ENCODE results near the gene USE1.

DNA sequence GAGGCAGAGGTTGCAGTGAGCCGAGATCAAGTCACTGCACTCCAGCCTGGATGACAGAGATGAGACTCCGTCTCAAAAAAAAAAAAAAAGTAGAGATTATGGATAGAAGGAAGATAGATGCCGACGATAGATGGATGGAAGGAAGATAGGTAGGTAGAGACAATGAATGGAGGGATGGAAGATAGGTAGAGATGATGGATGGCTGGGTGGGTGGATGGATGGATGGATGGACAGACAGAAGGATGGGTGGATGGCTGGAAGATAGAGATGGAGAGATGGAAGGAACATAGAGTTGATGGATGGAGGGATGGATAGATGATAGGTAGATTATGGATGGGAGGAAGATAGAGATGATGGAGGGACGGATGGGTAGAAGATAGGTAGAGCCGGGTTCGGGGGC lies 18.5 kb upstream of the USE1 start:
- no peak for TF ChIP-seq POLR2A (IDR thresholded peaks at IDR 0.05)
- TF ChIP-seq, protein P1, sequence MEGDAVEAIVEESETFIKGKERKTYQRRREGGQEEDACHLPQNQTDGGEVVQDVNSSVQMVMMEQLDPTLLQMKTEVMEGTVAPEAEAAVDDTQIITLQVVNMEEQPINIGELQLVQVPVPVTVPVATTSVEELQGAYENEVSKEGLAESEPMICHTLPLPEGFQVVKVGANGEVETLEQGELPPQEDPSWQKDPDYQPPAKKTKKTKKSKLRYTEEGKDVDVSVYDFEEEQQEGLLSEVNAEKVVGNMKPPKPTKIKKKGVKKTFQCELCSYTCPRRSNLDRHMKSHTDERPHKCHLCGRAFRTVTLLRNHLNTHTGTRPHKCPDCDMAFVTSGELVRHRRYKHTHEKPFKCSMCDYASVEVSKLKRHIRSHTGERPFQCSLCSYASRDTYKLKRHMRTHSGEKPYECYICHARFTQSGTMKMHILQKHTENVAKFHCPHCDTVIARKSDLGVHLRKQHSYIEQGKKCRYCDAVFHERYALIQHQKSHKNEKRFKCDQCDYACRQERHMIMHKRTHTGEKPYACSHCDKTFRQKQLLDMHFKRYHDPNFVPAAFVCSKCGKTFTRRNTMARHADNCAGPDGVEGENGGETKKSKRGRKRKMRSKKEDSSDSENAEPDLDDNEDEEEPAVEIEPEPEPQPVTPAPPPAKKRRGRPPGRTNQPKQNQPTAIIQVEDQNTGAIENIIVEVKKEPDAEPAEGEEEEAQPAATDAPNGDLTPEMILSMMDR (IDR thresholded peaks at IDR 0.05) = no peak
- TF ChIP-seq POLR2AphosphoS5 (IDR thresholded peaks at IDR 0.05) = no peak
- TF ChIP-seq EP300 (IDR thresholded peaks at IDR 0.05) = no peak
